ENCODE measurements around the gene TIMP1. TPM values are rescaled to one million over a fixed set of nuclear protein-coding genes. Genes with fewer than 3 reads are reported as not detected.

Gene TIMP1
- total and polyA plus RNA-seq, 10 of the 15 experiments (the other 5 are each of a cell fraction or from before 2014, with no cell fraction given) = 101 to 341 (median 134) TPM

DNA sequence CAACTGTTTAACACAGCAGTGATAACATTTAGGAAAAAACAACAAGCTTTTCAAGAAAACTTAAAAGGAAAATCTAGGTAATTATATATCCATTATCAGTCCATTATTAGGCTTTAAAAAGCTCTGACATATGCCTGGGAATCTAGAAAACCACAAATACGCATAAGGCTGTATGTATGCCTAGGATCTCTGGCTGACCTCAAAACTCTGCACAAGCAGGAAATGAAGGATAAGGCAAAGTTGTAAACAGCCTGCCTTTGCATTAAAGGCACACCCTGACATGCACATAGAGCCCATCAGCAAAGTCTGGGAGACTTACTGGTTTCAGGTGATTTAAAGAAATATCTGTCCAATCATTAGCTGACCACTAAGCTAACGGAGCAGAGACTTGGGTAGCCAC lies 14.0 kb downstream of the TIMP1 start (continued):
- TF ChIP-seq, protein P1, sequence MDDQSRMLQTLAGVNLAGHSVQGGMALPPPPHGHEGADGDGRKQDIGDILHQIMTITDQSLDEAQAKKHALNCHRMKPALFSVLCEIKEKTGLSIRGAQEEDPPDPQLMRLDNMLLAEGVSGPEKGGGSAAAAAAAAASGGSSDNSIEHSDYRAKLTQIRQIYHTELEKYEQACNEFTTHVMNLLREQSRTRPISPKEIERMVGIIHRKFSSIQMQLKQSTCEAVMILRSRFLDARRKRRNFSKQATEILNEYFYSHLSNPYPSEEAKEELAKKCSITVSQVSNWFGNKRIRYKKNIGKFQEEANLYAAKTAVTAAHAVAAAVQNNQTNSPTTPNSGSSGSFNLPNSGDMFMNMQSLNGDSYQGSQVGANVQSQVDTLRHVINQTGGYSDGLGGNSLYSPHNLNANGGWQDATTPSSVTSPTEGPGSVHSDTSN (IDR thresholded peaks at IDR 0.05; ENCODE audit: insufficient replicate concordance, low read depth, low read length) = no peak
- TF ChIP-seq STAT3 (IDR thresholded peaks at IDR 0.05; ENCODE audit: low read depth, low read length) (no peak), GATAD2B (conservative IDR thresholded peaks at IDR 0.05; ENCODE audit: low read depth) (no peak), CBX3 (IDR thresholded peaks at IDR 0.05; ENCODE audit: borderline replicate concordance, low read depth) (no peak), HDAC6 (IDR thresholded peaks at IDR 0.05; ENCODE audit: unreplicated experiment) (no peak), POLR2AphosphoS5 (IDR thresholded peaks at IDR 0.05; ENCODE audit: low read length) (no peak), RCOR1 (conservative IDR thresholded peaks at IDR 0.05; ENCODE audit: low read depth, low read length) (no peak), CREB1 (IDR thresholded peaks at IDR 0.05; ENCODE audit: low read depth) (no peak)
- TF ChIP-seq, protein P2, sequence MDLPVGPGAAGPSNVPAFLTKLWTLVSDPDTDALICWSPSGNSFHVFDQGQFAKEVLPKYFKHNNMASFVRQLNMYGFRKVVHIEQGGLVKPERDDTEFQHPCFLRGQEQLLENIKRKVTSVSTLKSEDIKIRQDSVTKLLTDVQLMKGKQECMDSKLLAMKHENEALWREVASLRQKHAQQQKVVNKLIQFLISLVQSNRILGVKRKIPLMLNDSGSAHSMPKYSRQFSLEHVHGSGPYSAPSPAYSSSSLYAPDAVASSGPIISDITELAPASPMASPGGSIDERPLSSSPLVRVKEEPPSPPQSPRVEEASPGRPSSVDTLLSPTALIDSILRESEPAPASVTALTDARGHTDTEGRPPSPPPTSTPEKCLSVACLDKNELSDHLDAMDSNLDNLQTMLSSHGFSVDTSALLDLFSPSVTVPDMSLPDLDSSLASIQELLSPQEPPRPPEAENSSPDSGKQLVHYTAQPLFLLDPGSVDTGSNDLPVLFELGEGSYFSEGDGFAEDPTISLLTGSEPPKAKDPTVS (IDR thresholded peaks at IDR 0.05; ENCODE audit: low read depth, low read length) = no peak
- TF ChIP-seq, protein P3, sequence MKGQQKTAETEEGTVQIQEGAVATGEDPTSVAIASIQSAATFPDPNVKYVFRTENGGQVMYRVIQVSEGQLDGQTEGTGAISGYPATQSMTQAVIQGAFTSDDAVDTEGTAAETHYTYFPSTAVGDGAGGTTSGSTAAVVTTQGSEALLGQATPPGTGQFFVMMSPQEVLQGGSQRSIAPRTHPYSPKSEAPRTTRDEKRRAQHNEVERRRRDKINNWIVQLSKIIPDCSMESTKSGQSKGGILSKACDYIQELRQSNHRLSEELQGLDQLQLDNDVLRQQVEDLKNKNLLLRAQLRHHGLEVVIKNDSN (IDR thresholded peaks at IDR 0.05; ENCODE audit: borderline replicate concordance, extremely low read length, insufficient read depth, low read depth, low read length) = no peak
- TF ChIP-seq, protein P4, sequence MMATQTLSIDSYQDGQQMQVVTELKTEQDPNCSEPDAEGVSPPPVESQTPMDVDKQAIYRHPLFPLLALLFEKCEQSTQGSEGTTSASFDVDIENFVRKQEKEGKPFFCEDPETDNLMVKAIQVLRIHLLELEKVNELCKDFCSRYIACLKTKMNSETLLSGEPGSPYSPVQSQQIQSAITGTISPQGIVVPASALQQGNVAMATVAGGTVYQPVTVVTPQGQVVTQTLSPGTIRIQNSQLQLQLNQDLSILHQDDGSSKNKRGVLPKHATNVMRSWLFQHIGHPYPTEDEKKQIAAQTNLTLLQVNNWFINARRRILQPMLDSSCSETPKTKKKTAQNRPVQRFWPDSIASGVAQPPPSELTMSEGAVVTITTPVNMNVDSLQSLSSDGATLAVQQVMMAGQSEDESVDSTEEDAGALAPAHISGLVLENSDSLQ (IDR thresholded peaks at IDR 0.05) = no peak

All from GM12878 (cell line).